B cell (primary cell): ENCODE results near the gene CRIM1. TPM values are rescaled to one million over a fixed set of nuclear protein-coding genes. Genes with fewer than 3 reads are reported as not detected.

Experiments
- ATAC-seq: fragments of 200-7000 bp; cut with Tn5 transposase; one replicate; pipeline ENCODE4 v1.10.0; 2021; ENCODE audit warnings: low read depth, mild to moderate bottlenecking, moderate number of reproducible peaks, moderate library complexity
- CTCF ChIA-PET: fragments of 350-600 bp; sonication (Branson Sonifier 250); formaldehyde crosslinking; loops from one replicate; lab custom pipeline; 2021; ENCODE audit warnings: antibody characterized with exemption, inconsistent platforms; lab: Charles Lee
- POLR2A ChIA-PET: fragments of 350-600 bp; sonication (Branson Sonifier 250); formaldehyde crosslinking; loops from one replicate; lab custom pipeline; 2021; ENCODE audit warnings: antibody characterized with exemption; lab: Charles Lee
- DNase-seq: peaks from one replicate; pipeline ENCODE4 v3.0.0; 2013
- H2AFZ ChIP-seq: 2 replicates; pipeline ENCODE4 v1.6.1; 2012; ENCODE audit warnings: mild to moderate bottlenecking, low read depth, low read length; ENCODE audit not compliant: insufficient read depth, poor library complexity, severe bottlenecking
- H3K27ac ChIP-seq, 2 donors: 1 replicate in 1 of 2; 2 replicates in 1 of 2; pipeline ENCODE4 v1.5.1; 2012 to 2013; ENCODE audit warnings: low read length in 2 of 2, mild to moderate bottlenecking in 2 of 2, moderate library complexity in 1 of 2
- H3K27me3 ChIP-seq, 4 experiments: fragments of 200-600 bp in 1 of 4; sonication (generic) in 1 of 4; replicated peaks in 1 of 4; 1 replicate in 2 of 4; 2 replicates in 2 of 4; pipeline versions ENCODE4 v1.6.1 to v1.7.0; 2013 to 2016; ENCODE audit warnings: low read length in 3 of 4, mild to moderate bottlenecking in 2 of 4, mixed read lengths in 1 of 4, moderate library complexity in 1 of 4; ENCODE audit not compliant: insufficient read depth in 4 of 4, control insufficient read depth in 3 of 4; ENCODE audit errors: control extremely low read depth in 1 of 4
- H3K36me3 ChIP-seq, 2 experiments: replicated peaks in 1 of 2; 1 replicate in 1 of 2; 2 replicates in 1 of 2; pipeline versions ENCODE4 v1.6.1 to v1.7.1; 2013; ENCODE audit warnings: low read length in 1 of 2; ENCODE audit not compliant: insufficient read depth in 2 of 2, control insufficient read depth in 1 of 2; ENCODE audit errors: control extremely low read depth in 1 of 2, extremely low read depth in 1 of 2
- H3K4me1 ChIP-seq, 2 donors: fragments of 200-600 bp in 1 of 2; sonication (generic) in 1 of 2; 1 replicate in 1 of 2; 2 replicates in 1 of 2; pipeline versions ENCODE4 v1.5.1 to v1.6.1; 2013 to 2017; ENCODE audit warnings: low read length in 2 of 2; ENCODE audit not compliant: control insufficient read depth in 2 of 2, insufficient read depth in 2 of 2
- H3K4me2 ChIP-seq: replicated peaks from 2 replicates; pipeline ENCODE3; 2012; ENCODE audit warnings: mild to moderate bottlenecking, low read depth, low read length; ENCODE audit not compliant: poor library complexity, severe bottlenecking
- H3K4me3 ChIP-seq, 5 experiments: fragments of 200-600 bp in 1 of 5; sonication (generic) in 1 of 5; 1 replicate in 3 of 5; 2 replicates in 2 of 5; pipeline versions ENCODE4 v1.5.1 to v1.7.0; 2011 to 2016; ENCODE audit warnings: low read length in 4 of 5, mild to moderate bottlenecking in 4 of 5, low read depth in 2 of 5, control low read depth in 1 of 5, moderate library complexity in 1 of 5; ENCODE audit not compliant: insufficient read depth in 1 of 5; ENCODE audit errors: control extremely low read depth in 1 of 5, extremely low read depth in 1 of 5
- H3K79me2 ChIP-seq: fragments of 200-600 bp; sonication (generic); one replicate; pipeline ENCODE4 v1.6.0; 2016; ENCODE audit warnings: low read length; ENCODE audit not compliant: control insufficient read depth, insufficient read depth
- H3K9ac ChIP-seq: fragments of 200-600 bp; sonication (generic); 2 replicates; pipeline ENCODE4 v1.6.1; 2017; ENCODE audit warnings: mild to moderate bottlenecking, low read length, moderate library complexity
- H3K9me3 ChIP-seq, 3 donors: one replicate each; pipeline versions ENCODE4 v1.6.1 to v1.7.1; 2013; ENCODE audit warnings: low read length in 2 of 3; ENCODE audit not compliant: control insufficient read depth in 2 of 3, insufficient read depth in 1 of 3; ENCODE audit errors: control extremely low read depth in 1 of 3
- H4K20me1 ChIP-seq: 2 replicates; pipeline ENCODE4 v1.6.0; 2012; ENCODE audit warnings: mild to moderate bottlenecking, low read length; ENCODE audit not compliant: insufficient read depth, control insufficient read depth, poor library complexity, severe bottlenecking
- H3K27ac Mint-ChIP-seq: one replicate; pipeline ENCODE4 v1.8.0; 2021; ENCODE audit warnings: mixed read lengths
- H3K27me3 Mint-ChIP-seq: one replicate; pipeline ENCODE4 v1.8.0; 2021; ENCODE audit warnings: mixed read lengths
- H3K4me1 Mint-ChIP-seq: one replicate; pipeline ENCODE4 v1.8.0; 2021; ENCODE audit warnings: mixed read lengths
- H3K4me3 Mint-ChIP-seq: one replicate; pipeline ENCODE4 v1.8.0; 2021; ENCODE audit warnings: mixed read lengths
- H3K9me3 Mint-ChIP-seq: one replicate; pipeline ENCODE4 v1.8.0; 2022; ENCODE audit warnings: mixed read lengths; ENCODE audit not compliant: insufficient read depth
- CTCF ChIP-seq: fragments of 200-600 bp; IDR thresholded peaks from one replicate; pipeline ENCODE4 v1.8.0; 2022; ENCODE audit warnings: antibody characterized with exemption, mild to moderate bottlenecking
- EZH2 ChIP-seq: IDR thresholded peaks from 2 replicates; pipeline ENCODE4 v1.6.1; 2012; ENCODE audit warnings: borderline replicate concordance, low read depth, mild to moderate bottlenecking, moderate library complexity, low read length; ENCODE audit not compliant: insufficient read depth, poor library complexity, severe bottlenecking
- WGBS: methylation state at CpG from one replicate; pipeline ENCODE4 v1.1.5; 2013; ENCODE audit warnings: missing lambda C conversion rate; ENCODE audit not compliant: insufficient coverage; 5-methylcytosine and 5-hydroxymethylcytosine counted together
- intact Hi-C: fragments of 100-400 bp; cut with micrococcal nuclease; formaldehyde crosslinking; loops from one replicate; pipeline ENCODE4 v1.10.0; 2022
- polyA plus RNA-seq: library from polyadenylated mRNA; depleted of rRNA; stranded (reverse); fragments of >200 nt; gene quantifications from 2 replicates; pipeline ENCODE4 v1.2.3, GENCODE V29; 2012
- total RNA-seq, 2 donors: library from RNA; stranded (reverse); fragments of 120-200 nt in 1 of 2; gene quantifications; 1 replicate in 1 of 2; 2 replicates in 1 of 2; pipeline versions ENCODE4 v1.2.3 to v1.2.4, GENCODE V29; 2013 to 2022

CRIM1 gene
- total and polyA plus RNA-seq, 2 donors (not counting 1 experiment from before 2014, with no cell fraction given), result 1.3 to 5.0 TPM

DNA sequence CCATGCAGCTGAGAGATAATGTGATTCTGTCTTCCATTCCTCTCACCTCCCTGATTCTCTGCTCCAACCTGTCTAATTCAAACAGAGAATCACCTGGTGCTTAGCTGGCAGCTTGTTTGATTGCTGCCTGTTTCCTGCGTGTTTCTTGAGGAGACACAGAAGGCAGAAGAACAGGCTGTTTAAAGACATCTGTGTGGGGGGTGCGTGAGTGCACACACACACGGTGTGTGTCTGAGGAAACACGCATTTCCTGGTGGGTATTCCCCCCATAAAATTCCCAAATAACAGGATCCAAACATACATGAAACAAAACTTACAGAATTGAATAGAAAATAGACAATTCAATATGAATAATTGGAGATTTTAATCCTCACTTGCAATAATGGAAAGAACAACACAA is 29.3 kb upstream of the CRIM1 start:
- no peak overlapping the region for H3K9ac ChIP-seq
- no peak overlapping the region for H3K4me3 ChIP-seq
- no peaks in the 10 kb centered on the region for H3K79me2 ChIP-seq
- Mint-ChIP-seq H3K27ac (no peak overlapping the region), H3K4me3 (no peak overlapping the region), H3K9me3 (no peaks in the 10 kb centered on the region), H3K27me3 (peaks cover 14% of the 10 kb centered on the region), H3K4me1 (no peaks in the 10 kb centered on the region)
- intact Hi-C loops, result no loop called here
- ATAC-seq (no peak), DNase-seq (no peak)
- ChIA-PET CTCF (no interaction called here), POLR2A (no interaction called here)
- H3K4me2 ChIP-seq, result no peak overlapping the region
- H3K27ac ChIP-seq, result no peak overlapping the region
- H3K9me3 ChIP-seq, result no peaks in the 10 kb centered on the region
- H4K20me1 ChIP-seq, result no peaks in the 10 kb centered on the region
- H3K4me1 ChIP-seq, result no peaks in the 10 kb centered on the region
- TF ChIP-seq EZH2, result no peak
- no peak for TF ChIP-seq CTCF
- no peak overlapping the region for H2AFZ ChIP-seq
- WGBS, result 50% methylated on average over 1 of the region's 4 CpGs
- no peaks in the 10 kb centered on the region for H3K36me3 ChIP-seq
- peaks cover 0 to 8% (median 0%) of the 10 kb centered on the region in 4 experiments for H3K27me3 ChIP-seq

- Mint-ChIP-seq H3K4me3 (no peak overlapping the region), H3K4me1 (no peaks in the 10 kb centered on the region), H3K9me3 (no peaks in the 10 kb centered on the region), H3K27me3 (peaks cover 8% of the 10 kb centered on the region), H3K27ac (no peak overlapping the region)
- Histone ChIP-seq H4K20me1 (no peaks in the 10 kb centered on the region), H3K79me2 (no peaks in the 10 kb centered on the region), H3K27ac (no peak overlapping the region), H3K9me3 (no peaks in the 10 kb centered on the region), H3K36me3 (no peaks in the 10 kb centered on the region), H3K27me3 (no peaks in the 10 kb centered on the region), H2AFZ (no peak overlapping the region), H3K4me3 (no peak overlapping the region), H3K9ac (no peak overlapping the region), H3K4me2 (no peak overlapping the region), H3K4me1 (no peaks in the 10 kb centered on the region)
- POLR2A ChIA-PET, result no interaction called here
- intact Hi-C loops, result no loop called here
- CTCF ChIA-PET, result no interaction called here
- no peak for TF ChIP-seq EZH2
- no peak for TF ChIP-seq CTCF
- WGBS, result 71% methylated on average over 1 of the region's 2 CpGs
- ATAC-seq (no peak), DNase-seq (no peak)
These were observed 26.3 kb upstream of the CRIM1 start for GRCh38 chr2:36329251-36329650.
